ENCODE data around the gene NUBP2. TPM values are rescaled to one million over a fixed set of nuclear protein-coding genes. Genes with fewer than 3 reads are reported as not detected.
A peak's percentile ranks its signal among the peaks of the same experiment; 100 is the strongest.

NUBP2 gene
- total RNA-seq, 1 donor from 2014 or later, result 35.1 TPM

GRCh38 chr16:1781758-1782407 lies 877 bp upstream of the NUBP2 start:
- DNase-seq (ENCODE audit: low spot score), result no peak

DNA sequence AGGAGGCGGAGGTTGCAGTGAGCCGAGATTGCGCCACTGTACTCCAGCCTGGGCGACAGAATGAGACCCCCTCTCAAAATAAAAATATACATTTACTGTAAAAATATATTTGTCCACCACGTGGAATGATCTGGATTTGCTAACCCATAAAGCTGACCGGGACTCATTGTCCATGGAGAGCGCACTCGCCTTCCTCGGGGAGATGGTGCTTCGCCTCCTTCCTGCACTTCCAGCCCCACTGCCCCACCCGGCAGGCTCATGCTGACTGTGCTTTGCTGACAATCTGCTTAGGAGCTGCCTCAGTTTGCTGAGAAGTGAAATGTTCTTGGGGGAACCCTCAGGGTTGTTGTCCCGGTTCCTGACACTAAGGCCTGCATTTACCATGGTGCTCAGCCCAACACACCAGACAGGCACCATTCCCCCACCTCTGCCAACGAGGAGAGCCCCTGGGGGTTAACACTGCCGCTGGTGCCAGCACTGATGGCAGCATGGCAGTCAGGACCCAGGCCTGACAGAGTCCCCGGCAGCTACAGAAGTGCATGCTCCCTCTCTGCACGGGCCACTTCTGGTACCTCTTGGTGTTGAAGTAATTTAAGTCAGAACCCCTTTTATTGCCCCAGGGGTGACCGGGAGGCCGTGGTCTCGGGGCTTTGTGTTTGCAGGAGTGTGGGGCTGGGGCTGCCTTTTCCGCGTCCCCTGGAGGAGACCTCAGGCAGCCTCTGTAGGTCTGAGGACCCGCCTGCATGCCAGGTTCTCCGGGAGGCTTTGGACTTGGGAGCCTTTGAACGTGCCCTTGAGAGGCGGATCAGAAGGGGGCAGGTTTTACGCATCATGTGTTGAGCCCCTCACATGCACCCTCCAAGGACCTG lies 2.5 kb downstream of the NUBP2 start:
- no peak for DNase-seq (ENCODE audit: low spot score)

GRCh38 chr16:1785846-1786170 lies 3.0 kb downstream of the NUBP2 start:
- no peak for DNase-seq (ENCODE audit: low spot score)

- no peak for DNase-seq (ENCODE audit: low spot score)
Observed at GRCh38 chr16:1786242-1787055, 3.7 kb downstream of the NUBP2 start.

GRCh38 chr16:1787056-1787321 lies 4.2 kb downstream of the NUBP2 start:
- DNase-seq (ENCODE audit: low spot score), result no peak

DNA sequence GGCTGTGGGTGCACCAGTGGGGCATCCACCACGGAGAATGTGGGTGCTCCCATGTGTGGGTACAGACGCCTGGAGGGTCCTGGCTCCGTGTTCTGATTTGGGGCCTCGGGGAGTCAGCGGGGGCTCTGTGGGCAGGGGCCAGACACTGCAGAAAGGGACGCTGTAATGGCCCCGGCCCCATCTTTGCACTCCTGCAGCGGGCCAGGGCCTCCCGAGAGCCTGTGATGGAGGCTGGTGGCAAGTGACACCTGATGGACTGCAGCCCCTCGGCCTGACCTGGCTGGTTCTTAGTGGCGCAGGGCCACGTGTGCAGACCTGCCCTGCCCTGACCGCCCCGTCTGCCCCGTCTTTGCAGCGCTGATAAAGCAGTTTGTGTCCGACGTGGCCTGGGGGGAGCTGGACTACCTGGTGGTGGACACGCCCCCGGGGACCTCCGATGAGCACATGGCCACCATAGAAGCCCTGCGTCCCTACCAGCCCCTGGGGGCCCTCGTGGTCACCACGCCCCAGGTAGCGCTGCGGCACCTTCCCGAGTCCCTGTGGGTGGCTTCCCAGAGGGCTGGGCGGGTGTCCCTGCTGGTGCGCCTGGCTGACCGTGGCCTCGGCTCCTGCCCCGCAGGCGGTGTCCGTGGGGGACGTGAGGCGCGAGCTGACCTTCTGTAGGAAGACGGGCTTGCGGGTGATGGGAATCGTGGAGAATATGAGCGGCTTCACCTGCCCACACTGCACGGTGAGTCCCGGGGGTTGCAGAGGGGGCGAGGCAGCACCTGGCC lies 4.7 kb downstream of the NUBP2 start:
- DNase-seq (ENCODE audit: low spot score), result no peak

DNA sequence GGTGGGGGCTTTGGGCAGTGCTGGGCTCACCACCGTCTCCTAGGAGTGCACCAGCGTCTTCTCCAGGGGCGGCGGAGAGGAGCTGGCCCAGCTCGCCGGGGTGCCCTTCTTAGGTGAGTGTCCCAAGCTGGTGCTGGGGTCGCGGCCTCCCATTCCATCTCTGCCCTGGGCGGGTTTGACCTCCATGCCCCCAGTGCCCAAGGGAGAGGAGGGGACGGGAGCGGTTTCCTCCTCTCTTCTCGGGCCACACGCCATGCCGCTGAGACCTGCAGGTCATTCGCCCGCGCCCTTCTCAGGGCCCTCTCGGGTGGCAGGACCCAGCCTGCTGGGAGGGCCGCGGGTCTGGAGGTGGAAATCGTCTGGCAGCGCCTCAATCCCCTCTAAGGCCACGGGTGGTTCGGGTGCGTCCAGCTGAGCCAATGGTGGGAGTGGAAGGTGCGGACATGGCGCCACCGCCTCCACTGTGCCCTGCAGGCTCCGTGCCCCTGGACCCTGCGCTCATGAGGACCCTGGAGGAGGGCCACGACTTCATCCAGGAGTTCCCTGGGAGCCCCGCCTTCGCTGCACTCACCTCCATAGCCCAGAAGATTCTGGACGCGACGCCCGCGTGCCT lies 5.4 kb downstream of the NUBP2 start:
- DNase-seq (ENCODE audit: low spot score), result no peak

DNA sequence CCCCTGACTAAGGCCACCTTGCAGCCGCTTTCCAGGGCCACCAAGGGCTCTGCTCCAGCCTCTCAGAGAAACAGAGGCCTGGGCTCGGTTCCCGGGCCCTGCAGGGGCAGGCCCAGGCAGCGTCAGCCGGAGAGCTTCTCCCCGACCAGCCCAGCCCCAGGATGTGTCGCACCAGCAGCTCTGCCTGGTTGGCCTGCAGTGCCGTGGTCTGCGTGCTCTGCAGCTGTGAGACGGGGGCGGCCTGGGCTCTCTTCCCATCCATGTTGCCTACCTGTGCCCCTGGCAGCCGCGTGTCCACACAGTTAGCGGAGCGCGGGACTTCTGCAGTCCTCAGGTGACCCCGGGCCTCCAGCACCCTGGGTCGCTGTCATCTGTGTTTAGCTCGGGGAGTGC lies 5.9 kb downstream of the NUBP2 start:
- DNase-seq (ENCODE audit: low spot score), result no peak

- no peak for DNase-seq (ENCODE audit: low spot score)
Observed at GRCh38 chr16:1789643-1790045, 6.9 kb downstream of the NUBP2 start.

GRCh38 chr16:1790261-1790610 lies 7.5 kb downstream of the NUBP2 start:
- peak; percentile 80 for DNase-seq (ENCODE audit: low spot score)

GRCh38 chr16:1790611-1791255 lies 8.0 kb downstream of the NUBP2 start:
- DNase-seq (ENCODE audit: low spot score), result no peak

GRCh38 chr16:1791256-1791942 lies 8.6 kb downstream of the NUBP2 start:
- peak; percentile 87 for DNase-seq (ENCODE audit: low spot score)

- DNase-seq (ENCODE audit: low spot score), result peak; percentile 85
Observed at GRCh38 chr16:1791943-1792812, 9.4 kb downstream of the NUBP2 start.

- DNase-seq (ENCODE audit: low spot score), result no peak
Observed at GRCh38 chr16:1792836-1793577, 10.2 kb downstream of the NUBP2 start.

GRCh38 chr16:1793578-1794220 lies 10.9 kb downstream of the NUBP2 start, which contains the start of gene IGFALS:
Gene IGFALS, minus strand, starts transcription at chr16:1793705. Its CDS starts 53 bp downstream, at chr16:1793652.
- no peak for DNase-seq (ENCODE audit: low spot score)

- peak; percentile 81 for DNase-seq (ENCODE audit: low spot score)
Observed at GRCh38 chr16:1794221-1794871, 11.6 kb downstream of the NUBP2 start.
